Adrenal gland (tissue), 12 donors: Measurements from ENCODE around the gene CNTNAP1. TPM values are rescaled to one million over a fixed set of nuclear protein-coding genes. Genes with fewer than 3 reads are reported as not detected.

ENCODE experiments used
- DNase-seq, 7 donors: peaks; one replicate each; pipeline ENCODE4 v3.0.0-alpha.2; 2019 to 2020
- H3K27ac ChIP-seq, 5 donors: fragments of 200-600 bp; sonication (generic) in 4 of 5; 1 replicate in 3 of 5; 2 replicates in 2 of 5; pipeline versions ENCODE4 v1.5.1 to v1.8.0; 2016 to 2020; ENCODE audit warnings: mild to moderate bottlenecking in 1 of 5
- H3K27me3 ChIP-seq: fragments of 200-600 bp; 2 replicates; pipeline ENCODE4 v1.8.0; 2021
- H3K36me3 ChIP-seq, 2 donors: fragments of 200-600 bp; replicated peaks in 1 of 2; 1 replicate in 1 of 2; 2 replicates in 1 of 2; pipeline versions ENCODE4 v1.5.1 to v1.8.0; 2018 to 2022
- H3K4me1 ChIP-seq, 2 donors: fragments of 200-600 bp; replicated peaks in 1 of 2; 1 replicate in 1 of 2; 2 replicates in 1 of 2; pipeline versions ENCODE4 v1.5.1 to v1.8.0; 2018 to 2021
- H3K4me3 ChIP-seq, 4 donors: fragments of 200-600 bp; sonication (generic) in 3 of 4; one replicate each; pipeline ENCODE4 v1.5.1; 2016 to 2018
- H3K9me3 ChIP-seq, 3 donors: fragments of 200-600 bp; sonication (generic) in 1 of 3; replicated peaks in 1 of 3; 1 replicate in 2 of 3; 2 replicates in 1 of 3; pipeline versions ENCODE4 v1.5.1 to v1.8.0; 2016 to 2021
- POLR2A ChIP-seq, 2 donors: fragments of 450-650 bp; IDR thresholded peaks; one replicate each; pipeline ENCODE4 v1.6.1; 2017; ENCODE audit warnings: antibody characterized with exemption in 2 of 2, mild to moderate bottlenecking in 2 of 2, moderate library complexity in 1 of 2
- WGBS, 4 donors: extraction: QIAGEN DNeasy Blood & Tissue Kit in 2 of 4; methylation state at CpG; one replicate each; pipeline versions ENCODE4 v1.1.5 to v1.1.7; 2013 to 2017; 5-methylcytosine and 5-hydroxymethylcytosine counted together
- intact Hi-C, 2 donors: fragments of 100-400 bp; cut with DNase I; formaldehyde crosslinking; loops; one replicate each; pipeline versions ENCODE4 v1.14.1 to v1.15.0; 2022 to 2023
- polyA plus RNA-seq, 3 donors: library from polyadenylated mRNA; stranded (reverse); fragments of 200-250 nt in 2 of 3; fragments of 350-450 nt in 1 of 3; fragmentation: Illumina TruSeq in 1 of 3; extraction: RNeasy Lipid Tissue Mini Kit (QIAGEN cat#74804) in 1 of 3; gene quantifications; one replicate each; pipeline ENCODE4 v1.2.3, GENCODE V29; 2013 to 2014
- total RNA-seq, 9 donors: library from RNA; depleted of rRNA in 4 of 9; stranded (reverse); fragments of >200 nt in 4 of 9; fragments of 120-200 nt in 1 of 9; fragmentation: NEBNext Ultra II Directional in 1 of 9; extraction: Animal tissue kit (Norgen Biotek cat#: 25700) in 1 of 9; gene quantifications; one replicate each; pipeline versions ENCODE4 v1.1.0 to v1.2.4, GENCODE V29; 2013 to 2023
- TF ChIP-seq, protein P1 (sequence below), 6 experiments: fragments of 450-650 bp in 4 of 6; fragments of 200-600 bp in 2 of 6; sonication (generic) in 1 of 6; IDR thresholded peaks; 1 replicate in 5 of 6; 2 replicates in 1 of 6; pipeline versions ENCODE4 v1.5.1 to v1.8.0; 2016 to 2021; ENCODE audit warnings: antibody characterized with exemption in 6 of 6, mild to moderate bottlenecking in 2 of 6, moderate library complexity in 1 of 6
- donor health status: healthy with polysubstance abuse.
- donor health status: Bipolar disorder and iron deficiency.
- donor health status: DM: yes; HTN: yes; CAD: no.
- donor health status: DM: no; HTN: no; CAD: no.
- donor health status: DM: no; HTN: no; CAD: no.
- donor health status: DM: yes; HTN: yes; CAD: no.

The CNTNAP1 gene
- total and polyA plus RNA-seq, 12 donors, result 1.6 to 31.9 (median 4.9) TPM

DNA sequence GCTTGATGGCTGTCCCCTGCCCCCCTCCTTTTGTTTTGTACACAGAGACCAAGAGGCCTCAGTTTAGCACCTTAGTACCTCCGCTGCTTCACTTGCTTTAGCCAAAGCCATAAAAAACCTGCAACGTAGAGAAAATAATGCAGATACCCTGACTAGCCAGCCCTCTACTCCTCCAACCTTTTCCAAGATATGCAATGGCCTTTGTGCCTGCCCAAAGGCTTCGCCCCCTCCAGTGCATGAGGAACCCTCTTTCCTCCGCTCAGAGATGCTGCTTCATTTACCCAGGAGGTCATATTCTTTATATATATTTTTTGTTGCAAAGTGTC is 17.0 kb downstream of the CNTNAP1 start:
- peaks cover 0 to 51% of the 10 kb centered on the region in 2 donors for H3K36me3 ChIP-seq

GRCh38 chr17:42700586-42701289 is 18.4 kb downstream of the CNTNAP1 start:
- Histone ChIP-seq H3K27ac (no peak overlapping the region), H3K9me3 (no peaks in the 10 kb centered on the region), H3K4me1 (peaks cover 0 to 8% of the 10 kb centered on the region in 2 donors), H3K4me3 (no peak overlapping the region), H3K36me3 (peaks cover 0 to 55% of the 10 kb centered on the region in 2 donors), H3K27me3 (no peaks in the 10 kb centered on the region)
- 78 to 88% (median 83%) methylated on average over 9 to 10 of the region's 10 CpGs for WGBS, 4 donors
- intact Hi-C loops, result no loop called here
- TF ChIP-seq, protein P1, sequence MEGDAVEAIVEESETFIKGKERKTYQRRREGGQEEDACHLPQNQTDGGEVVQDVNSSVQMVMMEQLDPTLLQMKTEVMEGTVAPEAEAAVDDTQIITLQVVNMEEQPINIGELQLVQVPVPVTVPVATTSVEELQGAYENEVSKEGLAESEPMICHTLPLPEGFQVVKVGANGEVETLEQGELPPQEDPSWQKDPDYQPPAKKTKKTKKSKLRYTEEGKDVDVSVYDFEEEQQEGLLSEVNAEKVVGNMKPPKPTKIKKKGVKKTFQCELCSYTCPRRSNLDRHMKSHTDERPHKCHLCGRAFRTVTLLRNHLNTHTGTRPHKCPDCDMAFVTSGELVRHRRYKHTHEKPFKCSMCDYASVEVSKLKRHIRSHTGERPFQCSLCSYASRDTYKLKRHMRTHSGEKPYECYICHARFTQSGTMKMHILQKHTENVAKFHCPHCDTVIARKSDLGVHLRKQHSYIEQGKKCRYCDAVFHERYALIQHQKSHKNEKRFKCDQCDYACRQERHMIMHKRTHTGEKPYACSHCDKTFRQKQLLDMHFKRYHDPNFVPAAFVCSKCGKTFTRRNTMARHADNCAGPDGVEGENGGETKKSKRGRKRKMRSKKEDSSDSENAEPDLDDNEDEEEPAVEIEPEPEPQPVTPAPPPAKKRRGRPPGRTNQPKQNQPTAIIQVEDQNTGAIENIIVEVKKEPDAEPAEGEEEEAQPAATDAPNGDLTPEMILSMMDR (IDR thresholded peaks at IDR 0.05), result no peak
- no peak for TF ChIP-seq POLR2A (IDR thresholded peaks at IDR 0.05)
- DNase-seq, result no peak

More for the DNA sequence above, 17.0 kb downstream of the CNTNAP1 start:
- DNase-seq, result no peak
- Histone ChIP-seq H3K9me3 (no peaks in the 10 kb centered on the region), H3K4me1 (peaks cover 0 to 8% of the 10 kb centered on the region in 2 donors), H3K4me3 (no peak overlapping the region), H3K27me3 (no peaks in the 10 kb centered on the region), H3K27ac (no peak overlapping the region)
- TF ChIP-seq, protein P1 (IDR thresholded peaks at IDR 0.05), result no peak
- no peak for TF ChIP-seq POLR2A (IDR thresholded peaks at IDR 0.05)
- 87 to 95% (median 92%) methylated on average over 4 of the region's 4 CpGs for WGBS, 4 donors
- intact Hi-C loops, result no loop called here

DNA sequence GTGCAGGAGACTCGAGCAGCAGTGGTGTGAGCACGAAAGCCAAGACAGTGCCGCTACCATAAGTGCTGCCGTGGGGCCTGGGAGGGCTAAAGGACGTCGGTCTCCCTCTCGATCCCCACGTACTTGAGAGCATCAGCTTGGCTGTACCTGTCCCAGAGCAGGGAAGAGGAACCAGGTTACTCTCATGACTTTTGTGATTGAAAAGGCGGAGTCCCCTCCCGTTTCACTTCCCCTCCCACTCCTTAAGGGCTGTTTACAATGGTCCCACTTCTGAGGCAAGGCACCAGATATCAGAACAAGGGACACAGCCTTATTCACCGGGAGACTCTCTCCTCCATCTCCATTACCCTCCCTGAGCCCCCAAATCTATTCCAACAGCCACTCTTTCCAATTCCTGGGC is 20.1 kb downstream of the CNTNAP1 start:
- Histone ChIP-seq H3K4me1 (peaks cover 0 to 8% of the 10 kb centered on the region in 2 donors), H3K9me3 (no peaks in the 10 kb centered on the region), H3K27me3 (no peaks in the 10 kb centered on the region), H3K27ac (no peak overlapping the region), H3K36me3 (peaks cover 0 to 72% of the 10 kb centered on the region in 2 donors), H3K4me3 (no peak overlapping the region)
- WGBS, 4 donors, result 83 to 89% (median 89%) methylated on average over 7 to 11 of the region's 11 CpGs
- intact Hi-C loops, result no loop called here
- TF ChIP-seq, protein P1 (IDR thresholded peaks at IDR 0.05), result no peak
- TF ChIP-seq POLR2A (IDR thresholded peaks at IDR 0.05), result no peak
- no peak for DNase-seq

DNA sequence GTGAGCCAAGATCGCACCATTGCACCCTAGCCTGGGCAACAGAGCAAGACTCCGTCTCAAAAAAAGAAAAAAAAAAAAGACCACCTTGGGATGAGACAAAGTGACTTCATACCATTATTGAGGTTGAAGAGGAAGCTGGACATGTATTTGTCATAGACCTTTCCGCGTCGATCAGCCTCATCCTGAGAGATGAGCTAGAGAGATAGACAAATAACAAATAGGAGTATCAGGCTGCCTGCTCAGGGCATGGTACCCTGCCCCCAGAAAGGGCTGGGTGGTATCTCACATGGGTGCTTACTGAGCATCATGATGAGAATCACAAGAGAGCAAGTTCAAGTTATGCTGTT is 22.1 kb downstream of the CNTNAP1 start:
- TF ChIP-seq POLR2A (IDR thresholded peaks at IDR 0.05), result no peak
- TF ChIP-seq, protein P1 (IDR thresholded peaks at IDR 0.05), result no peak
- no peak for DNase-seq
- peaks cover 0 to 92% of the 10 kb centered on the region in 2 donors for H3K36me3 ChIP-seq
- no peaks in the 10 kb centered on the region for H3K27me3 ChIP-seq
- no peak overlapping the region for H3K4me3 ChIP-seq
- 87 to 95% (median 92%) methylated on average over 5 of the region's 5 CpGs for WGBS, 4 donors
- intact Hi-C loops, result no loop called here
- no peaks in the 10 kb centered on the region for H3K9me3 ChIP-seq
- no peaks in the 10 kb centered on the region for H3K4me1 ChIP-seq
- no peak overlapping the region for H3K27ac ChIP-seq
